AG09319 (cell line): ENCODE data around the gene COA7.

ENCODE experiments used
- DNase-seq: peaks from one replicate; pipeline ENCODE4 v3.0.0-alpha.2; 2010; ENCODE audit warnings: low read depth; ENCODE audit errors: extremely low read depth
- CTCF ChIP-seq: IDR thresholded peaks from 2 replicates; pipeline ENCODE4 v1.5.1; 2011; ENCODE audit warnings: low read depth, mild to moderate bottlenecking, inconsistent platforms, low read length, moderate library complexity

The COA7 gene

GRCh38 chr1:52667290-52667689, 30.9 kb downstream of the COA7 start:
- DNase-seq: no peak
- no peak for TF ChIP-seq CTCF

DNA sequence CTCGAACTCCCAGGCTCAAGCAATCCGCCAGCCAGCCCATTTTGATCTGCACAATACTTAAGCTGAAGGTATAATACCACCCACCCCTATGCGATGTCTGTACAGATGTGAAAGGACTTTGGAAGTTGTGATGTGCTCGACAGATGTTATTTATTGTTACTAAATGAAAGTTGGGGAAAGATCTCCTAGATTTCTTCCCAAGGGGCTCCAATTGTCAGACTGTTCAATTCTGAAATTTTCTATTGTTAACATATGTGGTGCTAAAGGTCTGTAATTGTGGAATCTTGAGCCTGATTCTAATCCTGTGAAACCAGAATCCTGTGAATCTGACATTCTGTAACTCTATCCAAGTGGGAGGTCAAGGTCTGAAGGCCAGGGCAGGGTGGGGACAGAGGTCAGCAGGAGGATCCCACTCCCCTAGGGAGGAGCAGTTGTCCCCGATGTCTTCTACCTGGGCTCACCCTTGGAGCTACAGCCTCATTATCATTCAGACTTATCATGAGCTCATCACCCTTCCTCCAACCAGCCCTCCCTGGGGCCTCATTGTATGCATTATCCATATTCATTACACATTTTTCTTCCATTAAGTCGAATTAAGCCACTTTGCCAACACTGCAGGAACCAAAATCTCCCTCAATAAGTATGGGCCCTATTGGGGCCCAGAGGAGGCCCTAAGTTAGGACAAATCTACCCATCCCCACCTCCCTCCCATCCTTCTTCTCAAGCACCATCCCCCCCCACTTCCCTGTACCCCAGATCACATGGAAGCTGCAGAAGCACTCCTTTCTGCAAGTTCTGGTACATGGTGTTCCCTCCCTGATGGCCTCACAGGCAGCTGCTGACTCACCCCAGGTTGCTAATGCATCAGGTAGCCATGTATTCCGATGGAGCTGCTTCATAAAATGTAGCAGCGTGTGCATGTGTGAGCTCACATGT, 32.9 kb downstream of the COA7 start:
- TF ChIP-seq CTCF: no peak
- no peak for DNase-seq

DNA sequence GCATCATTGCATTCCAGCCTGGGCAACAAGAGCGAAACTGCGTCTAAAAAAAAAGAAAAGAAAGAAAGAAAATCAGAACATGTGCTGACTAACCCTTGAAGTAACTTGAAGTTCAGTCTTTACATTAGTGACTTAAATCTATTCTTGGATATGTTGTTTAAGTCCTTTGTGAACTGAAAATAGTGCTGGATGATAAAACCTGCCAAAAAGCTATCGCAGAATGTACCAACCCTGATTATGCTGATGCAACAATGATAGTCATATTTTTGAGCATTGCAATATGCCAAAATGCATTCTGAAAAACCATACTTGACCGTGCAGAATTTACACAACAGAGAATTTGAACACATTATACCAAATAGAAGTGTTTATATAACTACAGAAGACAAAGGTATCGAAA, 34.4 kb downstream of the COA7 start:
- DNase-seq: no peak
- no peak for TF ChIP-seq CTCF

DNA sequence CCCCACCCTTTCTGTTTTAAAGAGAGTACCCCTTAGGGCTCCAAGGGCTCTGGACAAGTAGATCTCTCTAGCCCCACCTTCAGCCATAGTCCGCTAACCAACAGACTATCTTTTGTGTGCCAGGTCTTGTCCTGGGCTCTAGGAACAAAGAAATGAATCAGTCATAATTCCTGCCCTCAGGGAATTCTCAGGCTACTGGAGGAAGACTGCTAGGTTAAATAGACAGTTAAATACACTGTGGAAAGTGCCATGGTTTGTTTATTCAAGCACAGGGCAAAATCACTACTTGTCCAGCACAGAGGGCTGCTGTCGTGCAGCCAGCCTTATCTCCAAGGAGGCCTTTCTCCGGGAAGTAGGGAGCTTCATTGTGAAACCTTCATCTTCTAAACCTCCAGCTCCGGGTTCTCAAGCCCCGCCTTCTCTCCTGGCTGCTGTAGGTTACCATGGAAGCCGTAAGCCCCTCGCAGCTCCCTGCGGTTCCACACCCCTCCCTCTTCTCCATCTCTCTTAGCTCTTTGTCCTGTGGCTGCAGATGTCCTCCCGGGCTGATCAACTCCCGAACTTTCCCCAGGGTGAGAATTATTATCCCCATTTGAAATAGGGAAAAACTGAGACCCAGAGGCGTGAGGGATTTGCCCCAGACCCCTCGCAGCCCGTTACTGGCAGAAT, 35.4 kb downstream of the COA7 start:
- no peak for TF ChIP-seq CTCF
- DNase-seq: no peak

DNA sequence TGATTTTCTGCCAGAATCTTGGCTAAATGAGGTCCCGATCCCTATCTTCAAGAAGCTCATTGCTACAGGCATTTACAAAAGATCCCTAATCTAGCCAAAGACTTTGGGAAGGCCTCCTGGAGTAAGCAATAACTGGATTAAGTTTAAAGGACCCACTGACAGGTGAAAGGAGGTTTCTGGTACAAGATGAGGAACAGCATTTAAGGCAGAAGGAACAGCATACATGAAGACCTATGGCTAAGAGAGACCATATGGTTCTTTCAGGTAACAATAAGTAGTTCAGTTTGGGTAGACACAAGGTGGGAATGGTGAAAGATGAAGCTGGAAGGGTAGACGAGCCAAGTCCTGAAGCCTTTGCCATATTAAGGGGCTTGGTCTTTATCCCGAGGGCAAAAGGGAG, 37.3 kb downstream of the COA7 start:
- TF ChIP-seq CTCF: no peak
- DNase-seq: no peak

DNA sequence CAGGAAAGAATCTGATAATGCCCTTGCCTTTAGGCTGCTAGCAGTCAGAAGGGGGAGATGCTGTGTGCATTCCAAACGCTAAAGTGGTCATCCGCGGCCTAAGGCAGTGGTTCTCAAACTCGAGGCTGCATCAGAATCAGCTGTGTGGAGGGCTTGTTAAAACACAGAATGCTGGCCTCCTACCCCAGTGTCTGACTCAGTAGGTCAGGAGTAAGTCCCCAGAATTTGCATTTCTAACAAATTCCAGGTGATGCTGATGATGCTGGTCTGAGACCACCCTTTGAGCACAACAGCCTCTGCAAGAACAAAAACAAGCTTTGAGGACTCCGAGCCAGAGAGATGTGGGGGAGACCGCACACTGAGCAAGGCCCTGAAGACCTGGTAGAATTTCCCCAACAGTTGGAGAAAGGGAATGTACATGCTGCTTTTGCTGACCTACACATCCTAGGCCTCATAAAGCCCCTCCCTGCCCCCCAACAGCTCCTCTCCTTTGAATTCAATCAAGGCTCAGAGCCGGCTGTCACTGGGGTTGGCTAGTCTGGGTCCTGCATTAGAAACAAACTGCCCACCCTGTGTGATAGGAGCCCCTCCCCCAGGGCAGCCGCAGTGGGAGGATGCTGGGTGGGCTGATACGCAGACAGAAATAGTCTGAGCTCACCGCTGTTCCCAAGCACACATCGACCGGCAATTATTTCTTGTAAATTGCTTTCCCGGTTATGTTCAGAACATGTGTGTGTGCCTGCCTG, 38.1 kb downstream of the COA7 start:
- DNase-seq: no peak

More for the DNA sequence above, 38.1 kb downstream of the COA7 start:
- no peak for TF ChIP-seq CTCF
